HEK293 (cell line): ENCODE measurements around the gene FGF19.

Experiments
- GLIS2 ChIP-seq: fragments of 450-650 bp; formaldehyde crosslinking; IDR thresholded peaks from 2 replicates; pipeline ENCODE4 v1.5.1; 2016; ENCODE audit warnings: missing biosample characterization, missing genetic modification characterization
- HOXC10 ChIP-seq: sonication (generic); formaldehyde crosslinking; IDR thresholded peaks from 2 replicates; pipeline ENCODE4 v1.8.1; 2023; ENCODE audit warnings: mild to moderate bottlenecking, missing genetic modification reagents
- KLF1 ChIP-seq: fragments of 450-650 bp; formaldehyde crosslinking; IDR thresholded peaks from 2 replicates; pipeline ENCODE4 v1.5.1; 2016; ENCODE audit warnings: missing biosample characterization, missing genetic modification characterization
- ZBTB20 ChIP-seq: fragments of 450-650 bp; formaldehyde crosslinking; IDR thresholded peaks from 2 replicates; pipeline ENCODE4 v1.5.1; 2016; ENCODE audit warnings: missing biosample characterization, missing genetic modification characterization
- ZNF112 ChIP-seq: fragments of 450-650 bp; formaldehyde crosslinking; IDR thresholded peaks from 2 replicates; pipeline ENCODE4 v1.5.0; 2017; ENCODE audit warnings: missing biosample characterization, missing genetic modification characterization
- ZNF132 ChIP-seq: fragments of 450-650 bp; formaldehyde crosslinking; IDR thresholded peaks from 2 replicates; pipeline ENCODE4 v1.5.1; 2017; ENCODE audit warnings: missing biosample characterization, missing genetic modification characterization, borderline replicate concordance
- ZNF274 ChIP-seq, 2 experiments: fragments of 200-500 bp in 1 of 2; fragments of 450-650 bp in 1 of 2; sonication (Bioruptor generic) in 1 of 2; formaldehyde crosslinking in 1 of 2; IDR thresholded peaks; 2 replicates each; pipeline versions ENCODE4 v1.5.1 to v1.6.1; 2014 to 2016; ENCODE audit warnings: borderline replicate concordance in 1 of 2, inconsistent platforms in 1 of 2, low read length in 1 of 2, missing biosample characterization in 1 of 2, missing genetic modification characterization in 1 of 2
- ZNF426 ChIP-seq: fragments of 450-650 bp; formaldehyde crosslinking; IDR thresholded peaks from 2 replicates; pipeline ENCODE4 v1.5.1; 2017; ENCODE audit warnings: missing biosample characterization, missing genetic modification characterization, mild to moderate bottlenecking, inconsistent platforms, moderate library complexity
- ZNF548 ChIP-seq: fragments of 450-650 bp; formaldehyde crosslinking; IDR thresholded peaks from 2 replicates; pipeline ENCODE4 v1.5.1; 2016; ENCODE audit warnings: missing biosample characterization, missing genetic modification characterization
- ZNF623 ChIP-seq: fragments of 450-650 bp; formaldehyde crosslinking; IDR thresholded peaks from 2 replicates; pipeline ENCODE4 v1.5.1; 2016; ENCODE audit warnings: missing biosample characterization, missing genetic modification characterization
- ZNF747 ChIP-seq: fragments of 450-650 bp; formaldehyde crosslinking; IDR thresholded peaks from 2 replicates; pipeline ENCODE4 v1.5.1; 2016; ENCODE audit warnings: missing biosample characterization, missing genetic modification characterization
- TF ChIP-seq, protein P1 (sequence below): fragments of 450-650 bp; formaldehyde crosslinking; IDR thresholded peaks from 2 replicates; pipeline ENCODE4 v1.5.1; 2016; ENCODE audit warnings: missing biosample characterization, missing genetic modification characterization
- TF ChIP-seq, protein P2 (sequence below): fragments of 450-650 bp; formaldehyde crosslinking; optimal IDR thresholded peaks from 2 replicates; pipeline ENCODE3; 2016; ENCODE audit warnings: missing biosample characterization, mild to moderate bottlenecking, missing genetic modification characterization
- TF ChIP-seq, protein P3 (sequence below): fragments of 450-650 bp; formaldehyde crosslinking; IDR thresholded peaks from 2 replicates; pipeline ENCODE4 v1.5.1; 2016; ENCODE audit warnings: missing biosample characterization, missing genetic modification characterization, low read depth

GRCh38 chr11:69697469-69697843 is 6.4 kb downstream of the FGF19 start:
- TF ChIP-seq, protein P1, sequence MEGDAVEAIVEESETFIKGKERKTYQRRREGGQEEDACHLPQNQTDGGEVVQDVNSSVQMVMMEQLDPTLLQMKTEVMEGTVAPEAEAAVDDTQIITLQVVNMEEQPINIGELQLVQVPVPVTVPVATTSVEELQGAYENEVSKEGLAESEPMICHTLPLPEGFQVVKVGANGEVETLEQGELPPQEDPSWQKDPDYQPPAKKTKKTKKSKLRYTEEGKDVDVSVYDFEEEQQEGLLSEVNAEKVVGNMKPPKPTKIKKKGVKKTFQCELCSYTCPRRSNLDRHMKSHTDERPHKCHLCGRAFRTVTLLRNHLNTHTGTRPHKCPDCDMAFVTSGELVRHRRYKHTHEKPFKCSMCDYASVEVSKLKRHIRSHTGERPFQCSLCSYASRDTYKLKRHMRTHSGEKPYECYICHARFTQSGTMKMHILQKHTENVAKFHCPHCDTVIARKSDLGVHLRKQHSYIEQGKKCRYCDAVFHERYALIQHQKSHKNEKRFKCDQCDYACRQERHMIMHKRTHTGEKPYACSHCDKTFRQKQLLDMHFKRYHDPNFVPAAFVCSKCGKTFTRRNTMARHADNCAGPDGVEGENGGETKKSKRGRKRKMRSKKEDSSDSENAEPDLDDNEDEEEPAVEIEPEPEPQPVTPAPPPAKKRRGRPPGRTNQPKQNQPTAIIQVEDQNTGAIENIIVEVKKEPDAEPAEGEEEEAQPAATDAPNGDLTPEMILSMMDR (tag by site-specific recombination) = no peak
- TF ChIP-seq KLF1 (tag by site-specific recombination) (no peak), ZNF747 (tag by site-specific recombination) (no peak), ZNF274 (IDR thresholded peaks at IDR 0.05; ENCODE audit: low read length) (no peak), ZNF274 (tag by site-specific recombination; IDR thresholded peaks at IDR 0.05; ENCODE audit: borderline replicate concordance) (no peak), ZNF112 (tag by site-specific recombination) (no peak), ZNF623 (tag by site-specific recombination) (no peak), GLIS2 (tag by site-specific recombination) (no peak), ZNF548 (tag by site-specific recombination) (no peak), ZNF132 (no peak), ZNF426 (tag by site-specific recombination) (no peak), ZBTB20 (no peak), HOXC10 (CRISPR knock-in tag) (no peak)
- TF ChIP-seq, protein P2, sequence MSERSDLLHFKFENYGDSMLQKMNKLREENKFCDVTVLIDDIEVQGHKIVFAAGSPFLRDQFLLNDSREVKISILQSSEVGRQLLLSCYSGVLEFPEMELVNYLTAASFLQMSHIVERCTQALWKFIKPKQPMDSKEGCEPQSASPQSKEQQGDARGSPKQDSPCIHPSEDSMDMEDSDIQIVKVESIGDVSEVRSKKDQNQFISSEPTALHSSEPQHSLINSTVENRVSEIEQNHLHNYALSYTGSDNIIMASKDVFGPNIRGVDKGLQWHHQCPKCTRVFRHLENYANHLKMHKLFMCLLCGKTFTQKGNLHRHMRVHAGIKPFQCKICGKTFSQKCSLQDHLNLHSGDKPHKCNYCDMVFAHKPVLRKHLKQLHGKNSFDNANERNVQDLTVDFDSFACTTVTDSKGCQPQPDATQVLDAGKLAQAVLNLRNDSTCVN (tag by site-specific recombination) = no peak
- TF ChIP-seq, protein P3, sequence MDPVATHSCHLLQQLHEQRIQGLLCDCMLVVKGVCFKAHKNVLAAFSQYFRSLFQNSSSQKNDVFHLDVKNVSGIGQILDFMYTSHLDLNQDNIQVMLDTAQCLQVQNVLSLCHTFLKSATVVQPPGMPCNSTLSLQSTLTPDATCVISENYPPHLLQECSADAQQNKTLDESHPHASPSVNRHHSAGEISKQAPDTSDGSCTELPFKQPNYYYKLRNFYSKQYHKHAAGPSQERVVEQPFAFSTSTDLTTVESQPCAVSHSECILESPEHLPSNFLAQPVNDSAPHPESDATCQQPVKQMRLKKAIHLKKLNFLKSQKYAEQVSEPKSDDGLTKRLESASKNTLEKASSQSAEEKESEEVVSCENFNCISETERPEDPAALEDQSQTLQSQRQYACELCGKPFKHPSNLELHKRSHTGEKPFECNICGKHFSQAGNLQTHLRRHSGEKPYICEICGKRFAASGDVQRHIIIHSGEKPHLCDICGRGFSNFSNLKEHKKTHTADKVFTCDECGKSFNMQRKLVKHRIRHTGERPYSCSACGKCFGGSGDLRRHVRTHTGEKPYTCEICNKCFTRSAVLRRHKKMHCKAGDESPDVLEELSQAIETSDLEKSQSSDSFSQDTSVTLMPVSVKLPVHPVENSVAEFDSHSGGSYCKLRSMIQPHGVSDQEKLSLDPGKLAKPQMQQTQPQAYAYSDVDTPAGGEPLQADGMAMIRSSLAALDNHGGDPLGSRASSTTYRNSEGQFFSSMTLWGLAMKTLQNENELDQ (tag by site-specific recombination) = no peak
